NCI-H748 (cell line): ENCODE data around the gene DNMT3B.
"Not testable (repeated sequence)": the region's sequence is repeated elsewhere in the genome, so short reads cannot be mapped to it uniquely, and the experiment has no call there.

ENCODE experiments used
- DNase-seq: peaks from one replicate; lab custom pipeline; 2025; ENCODE audit not compliant: unreplicated experiment; lab: John Stamatoyannopoulos, UW

Gene DNMT3B

DNA sequence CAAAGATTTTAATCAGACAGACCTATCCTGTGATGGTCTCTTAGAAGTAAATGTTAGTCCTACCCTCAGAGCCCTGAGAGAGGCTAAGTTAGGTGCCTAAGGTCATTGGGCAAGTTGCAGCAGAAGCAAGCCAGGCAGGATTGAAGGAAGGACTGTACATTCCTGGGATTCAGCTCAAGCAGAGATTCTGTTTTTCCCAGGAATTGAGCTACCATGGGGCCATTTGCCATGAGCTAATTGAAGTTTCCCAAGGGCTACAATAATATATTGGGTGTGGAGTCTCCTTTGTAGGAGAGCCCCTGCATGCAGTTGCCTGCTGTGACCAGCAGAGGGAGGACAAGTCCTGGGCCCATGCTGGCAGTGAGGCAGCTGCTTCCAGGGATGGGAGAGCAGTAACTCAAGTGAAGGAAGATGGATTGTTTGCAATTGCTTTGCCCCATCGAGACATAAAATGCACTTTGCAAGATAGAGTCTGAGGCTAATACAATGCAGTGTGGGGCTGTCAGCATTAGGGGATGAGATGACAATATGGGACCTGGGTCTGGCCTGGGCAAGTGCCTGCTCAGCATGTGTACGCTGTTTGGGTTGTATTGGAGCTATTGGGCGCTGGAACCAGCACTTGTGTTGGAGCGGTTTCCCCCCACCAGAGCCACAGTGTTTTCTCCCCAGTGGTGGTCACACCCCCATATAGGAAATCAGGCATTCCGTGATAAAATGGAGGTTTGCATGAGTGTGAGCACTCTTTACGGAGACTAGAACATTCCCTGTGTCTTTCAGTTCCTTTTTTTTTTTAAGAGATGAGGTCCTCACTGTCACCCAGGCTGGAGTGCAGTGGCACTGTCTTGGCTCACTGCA is 27.9 kb downstream of the DNMT3B start:
- peak; percentile 63 for DNase-seq

DNA sequence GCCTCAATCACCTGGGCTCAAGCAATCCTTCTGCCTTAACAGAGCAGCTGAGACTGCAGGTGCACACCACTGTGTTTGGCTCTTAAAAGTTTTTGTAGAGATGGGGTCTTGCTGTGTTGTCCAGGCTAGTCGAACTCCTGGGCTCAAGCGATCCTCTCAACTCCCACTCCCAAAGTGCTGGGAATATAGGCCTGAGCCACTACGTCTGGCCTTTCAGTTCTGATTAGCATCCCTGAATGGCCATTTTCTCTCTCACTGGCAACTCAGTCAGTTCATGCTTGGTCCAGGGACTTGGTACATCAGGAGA is 28.5 kb downstream of the DNMT3B start:
- DNase-seq = no peak

DNA sequence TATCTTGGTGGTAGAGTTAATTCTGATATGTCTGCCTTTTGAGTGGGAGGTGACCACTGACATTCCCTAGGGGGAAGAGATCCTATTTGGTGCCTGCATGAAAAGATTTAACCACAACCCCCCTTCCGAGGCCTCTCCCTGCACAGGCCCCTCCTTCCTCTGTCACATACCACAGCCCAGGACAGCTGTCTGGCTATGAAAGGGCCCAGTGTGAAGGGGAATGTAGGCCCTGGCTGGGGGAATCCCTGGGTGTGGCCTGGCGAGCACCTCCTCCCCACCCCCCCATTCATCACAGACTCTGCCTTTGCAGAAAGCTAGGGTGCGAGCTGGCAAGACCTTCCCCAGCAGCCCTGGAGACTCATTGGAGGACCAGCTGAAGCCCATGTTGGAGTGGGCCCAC is 30.1 kb downstream of the DNMT3B start:
- DNase-seq = no peak

GRCh38 chr20:32792731-32793458 is 30.7 kb downstream of the DNMT3B start:
- DNase-seq = no peak

GRCh38 chr20:32796383-32796948 is 34.3 kb downstream of the DNMT3B start:
- DNase-seq = no peak

DNA sequence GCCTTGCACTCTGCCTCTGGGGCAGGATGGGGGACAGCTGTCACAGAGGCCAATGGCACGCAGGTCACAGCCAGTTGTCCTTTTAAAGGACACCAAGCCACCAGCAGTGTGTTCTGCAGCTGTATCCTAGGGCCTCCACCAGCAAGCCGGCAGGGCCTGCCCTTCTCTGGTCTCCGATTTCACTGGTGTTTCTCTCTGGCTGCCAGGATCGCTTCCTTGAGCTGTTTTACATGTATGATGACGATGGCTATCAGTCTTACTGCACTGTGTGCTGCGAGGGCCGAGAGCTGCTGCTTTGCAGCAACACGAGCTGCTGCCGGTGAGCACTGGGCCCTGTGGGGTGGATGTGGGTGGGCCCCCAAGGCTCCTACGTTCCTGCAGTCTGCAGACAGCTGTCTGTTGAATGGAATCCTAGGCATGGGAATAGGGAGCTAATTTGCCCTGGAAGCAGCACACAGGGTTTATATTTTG is 34.8 kb downstream of the DNMT3B start:
- DNase-seq = no peak

GRCh38 chr20:32797571-32797970 is 35.4 kb downstream of the DNMT3B start:
- DNase-seq = not testable (repeated sequence)

- DNase-seq = no peak
Measured at GRCh38 chr20:32798046-32798981, 36.1 kb downstream of the DNMT3B start.

GRCh38 chr20:32803092-32803491 is 40.9 kb downstream of the DNMT3B start:
- DNase-seq = no peak

DNA sequence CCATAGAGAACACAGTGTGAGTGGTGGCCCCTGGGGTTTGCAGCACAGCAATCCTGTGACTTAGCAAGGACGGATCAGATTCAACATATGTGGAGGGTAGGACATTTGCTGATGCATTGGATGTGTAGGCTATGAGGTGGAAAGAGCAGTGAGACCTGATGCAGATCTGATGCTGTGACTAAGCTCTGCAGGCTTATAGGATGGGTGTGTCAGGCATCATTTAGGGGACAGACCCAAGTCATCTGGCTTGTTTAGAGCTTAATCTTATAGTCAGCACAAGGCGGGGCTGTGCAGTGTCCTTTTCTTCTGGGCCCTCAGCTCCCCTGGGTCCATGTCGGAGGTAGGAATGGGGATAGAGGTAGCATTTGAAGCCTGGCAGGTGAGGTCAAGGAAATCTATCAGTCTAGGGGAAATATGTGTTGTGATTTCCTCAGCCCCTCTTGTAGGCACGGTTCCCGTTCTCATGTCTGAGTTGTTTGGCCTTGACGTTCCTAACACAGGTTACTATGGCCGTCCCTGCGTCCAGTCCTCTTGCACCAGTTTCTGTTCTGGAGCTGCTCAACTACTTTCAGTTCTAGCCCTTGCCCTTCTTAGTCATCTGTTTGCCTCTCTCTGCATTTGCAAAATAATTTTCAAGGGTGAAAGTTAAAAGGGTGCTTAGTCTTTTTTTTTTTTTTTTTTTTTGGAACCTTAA is 42.0 kb downstream of the DNMT3B start:
- DNase-seq = no peak

GRCh38 chr20:32804817-32805216 is 42.6 kb downstream of the DNMT3B start:
- DNase-seq = no peak

DNA sequence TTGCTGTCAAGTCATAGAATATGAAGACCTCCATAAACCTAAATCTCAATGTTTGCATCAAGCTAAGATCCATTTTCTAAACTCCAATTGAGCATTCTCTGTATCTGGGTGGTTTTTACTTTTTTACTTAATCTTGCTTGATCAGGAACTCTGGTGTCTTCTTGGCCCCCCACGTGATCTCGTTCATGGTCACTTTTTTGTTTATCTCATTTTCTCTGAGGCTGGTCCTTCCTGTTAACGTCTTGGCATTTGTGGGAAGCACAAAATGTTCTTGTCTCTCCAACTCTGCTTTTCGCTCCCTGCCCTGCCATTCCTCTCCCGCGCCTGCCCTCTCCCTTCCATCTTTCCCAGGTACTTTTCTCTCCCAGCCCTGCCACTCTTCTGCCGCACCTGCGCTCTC is 43.5 kb downstream of the DNMT3B start:
- no peak for DNase-seq

DNA sequence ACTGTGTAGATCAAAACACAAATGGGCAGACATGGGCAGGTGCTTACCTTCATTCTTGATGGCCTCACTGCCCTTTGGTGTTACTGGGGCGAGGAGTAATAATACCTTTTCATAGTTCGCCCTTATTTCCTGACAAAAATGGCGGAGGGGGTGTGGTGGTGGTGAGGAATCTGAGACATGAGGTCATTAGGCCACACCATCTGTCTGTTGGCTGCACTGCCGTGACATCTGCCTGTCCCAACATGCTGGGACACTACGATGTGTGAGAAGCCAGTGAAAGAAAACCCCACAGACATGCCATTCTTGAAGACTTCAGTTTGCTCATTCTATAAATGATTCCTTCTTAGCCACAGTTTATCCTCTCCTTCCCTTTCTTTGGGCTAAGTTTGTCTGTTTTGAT is 44.2 kb downstream of the DNMT3B start:
- DNase-seq = no peak

- no peak for DNase-seq
Measured at GRCh38 chr20:32807706-32808105, 45.5 kb downstream of the DNMT3B start.

DNA sequence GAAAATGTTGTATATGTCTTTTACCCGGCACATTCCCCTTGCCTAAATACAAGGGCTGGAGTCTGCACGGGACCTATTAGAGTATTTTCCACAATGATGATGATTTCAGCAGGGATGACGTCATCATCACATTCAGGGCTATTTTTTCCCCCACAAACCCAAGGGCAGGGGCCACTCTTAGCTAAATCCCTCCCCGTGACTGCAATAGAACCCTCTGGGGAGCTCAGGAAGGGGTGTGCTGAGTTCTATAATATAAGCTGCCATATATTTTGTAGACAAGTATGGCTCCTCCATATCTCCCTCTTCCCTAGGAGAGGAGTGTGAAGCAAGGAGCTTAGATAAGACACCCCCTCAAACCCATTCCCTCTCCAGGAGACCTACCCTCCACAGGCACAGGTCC is 46.3 kb downstream of the DNMT3B start:
- DNase-seq = no peak

- no peak for DNase-seq
Measured at GRCh38 chr20:32809907-32810306, 47.7 kb downstream of the DNMT3B start.

DNA sequence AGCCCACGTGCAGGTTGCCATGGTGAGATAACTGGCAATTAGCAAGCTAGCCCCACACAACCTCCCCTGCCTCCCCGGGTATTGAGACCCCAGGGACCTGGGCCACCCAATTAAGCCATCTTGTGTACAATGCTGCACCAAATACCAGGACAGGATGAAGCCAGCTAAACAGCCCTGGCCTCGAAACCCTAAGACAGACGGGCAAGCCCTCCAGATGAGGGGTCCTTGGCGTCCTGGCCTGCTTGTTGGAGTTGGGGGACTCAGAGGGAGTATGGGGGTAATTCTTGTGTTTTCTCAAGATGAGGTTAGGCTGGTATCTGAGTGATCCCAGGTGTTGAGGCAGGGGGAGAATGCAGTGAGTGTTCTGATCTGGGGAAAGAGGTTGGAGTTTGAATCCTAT is 48.8 kb downstream of the DNMT3B start:
- DNase-seq = no peak

GRCh38 chr20:32811886-32812285 is 49.7 kb downstream of the DNMT3B start:
- DNase-seq = no peak

GRCh38 chr20:32819992-32820697 is 58.0 kb downstream of the DNMT3B start:
- DNase-seq = peak; percentile 81
